H9 (cell line): ENCODE results near the gene PTCRA. TPM values are rescaled to one million over a fixed set of nuclear protein-coding genes. Genes with fewer than 3 reads are reported as not detected.
A peak's percentile ranks its signal among the peaks of the same experiment; 100 is the strongest.

Experiments used
- DNase-seq: peaks from one replicate; pipeline ENCODE4 v3.0.0-alpha.2; 2017
- H2AFZ ChIP-seq: one replicate; pipeline ENCODE4 v1.6.1; 2013; ENCODE audit warnings: mild to moderate bottlenecking, low read length, control low read depth, moderate library complexity
- H2AK5ac ChIP-seq: 2 replicates; pipeline ENCODE4 v1.6.1; 2013; ENCODE audit warnings: low read length, control low read depth, mixed read lengths; ENCODE audit not compliant: insufficient read length
- H2BK120ac ChIP-seq: one replicate; pipeline ENCODE4 v1.6.1; 2013; ENCODE audit warnings: low read depth, mild to moderate bottlenecking, low read length, control low read depth, inconsistent platforms; ENCODE audit not compliant: poor library complexity, severe bottlenecking
- H2BK12ac ChIP-seq: 2 replicates; pipeline ENCODE4 v1.6.1; 2013; ENCODE audit warnings: low read length, control low read depth, mixed read lengths, low read depth; ENCODE audit not compliant: insufficient read length
- H2BK15ac ChIP-seq: 2 replicates; pipeline ENCODE4 v1.6.1; 2013; ENCODE audit warnings: low read depth, low read length, control low read depth
- H2BK20ac ChIP-seq: one replicate; pipeline ENCODE4 v1.6.1; 2013; ENCODE audit warnings: low read depth, mild to moderate bottlenecking, low read length, control low read depth, inconsistent platforms; ENCODE audit not compliant: poor library complexity, severe bottlenecking
- H2BK5ac ChIP-seq: 2 replicates; pipeline ENCODE4 v1.6.1; 2013; ENCODE audit warnings: low read length, control low read depth, mixed read lengths; ENCODE audit not compliant: insufficient read length
- H3K14ac ChIP-seq: 2 replicates; pipeline ENCODE4 v1.6.1; 2013; ENCODE audit warnings: low read length, control low read depth; ENCODE audit not compliant: insufficient read depth
- H3K18ac ChIP-seq: 2 replicates; pipeline ENCODE4 v1.6.1; 2013; ENCODE audit warnings: low read depth, mild to moderate bottlenecking, mixed read lengths, low read length, control low read depth; ENCODE audit not compliant: insufficient read length
- H3K23ac ChIP-seq: 2 replicates; pipeline ENCODE4 v1.6.1; 2013; ENCODE audit warnings: low read length, control low read depth, mixed read lengths, low read depth; ENCODE audit not compliant: insufficient read length
- H3K23me2 ChIP-seq: 2 replicates; pipeline ENCODE4 v1.6.1; 2013; ENCODE audit warnings: low read depth, mild to moderate bottlenecking, mixed read lengths, low read length, control low read depth; ENCODE audit not compliant: insufficient read length, poor library complexity, severe bottlenecking
- H3K27ac ChIP-seq: 2 replicates; pipeline ENCODE4 v1.5.1; 2013; ENCODE audit warnings: low read length, control low read depth, mixed read lengths, low read depth; ENCODE audit not compliant: insufficient read length
- H3K27me3 ChIP-seq: 2 replicates; pipeline ENCODE4 v1.6.1; 2013; ENCODE audit warnings: low read length, control low read depth, inconsistent platforms; ENCODE audit not compliant: insufficient read depth
- H3K4ac ChIP-seq: 2 replicates; pipeline ENCODE4 v1.6.1; 2013; ENCODE audit warnings: low read depth, mild to moderate bottlenecking, control low read depth, inconsistent platforms, low read length, moderate library complexity
- H3K4me1 ChIP-seq: 2 replicates; pipeline ENCODE4 v1.6.1; 2013; ENCODE audit warnings: low read length, control low read depth, inconsistent platforms; ENCODE audit not compliant: insufficient read depth
- H3K4me2 ChIP-seq: 2 replicates; pipeline ENCODE4 v1.6.1; 2013; ENCODE audit warnings: low read length, control low read depth, mixed read lengths; ENCODE audit not compliant: insufficient read length, insufficient read depth
- H3K56ac ChIP-seq: 2 replicates; pipeline ENCODE4 v1.6.1; 2013; ENCODE audit warnings: low read depth, mild to moderate bottlenecking, mixed read lengths, low read length, control low read depth; ENCODE audit not compliant: insufficient read length
- H3K79me1 ChIP-seq: 2 replicates; pipeline ENCODE4 v1.6.1; 2013; ENCODE audit warnings: low read depth, mild to moderate bottlenecking, moderate library complexity, low read length, control low read depth, inconsistent platforms; ENCODE audit not compliant: insufficient read depth, poor library complexity, severe bottlenecking
- H3K79me2 ChIP-seq: 2 replicates; pipeline ENCODE4 v1.6.1; 2013; ENCODE audit warnings: low read length, control low read depth, inconsistent platforms; ENCODE audit not compliant: insufficient read depth
- H3K9ac ChIP-seq: 2 replicates; pipeline ENCODE4 v1.6.1; 2013; ENCODE audit warnings: low read length, control low read depth, mixed read lengths; ENCODE audit not compliant: insufficient read length; ENCODE audit errors: extremely low read depth
- H3K9me3 ChIP-seq: one replicate; pipeline ENCODE4 v1.6.1; 2013; ENCODE audit warnings: low read depth, low read length, inconsistent platforms; ENCODE audit not compliant: control insufficient read depth
- H3T11ph ChIP-seq: one replicate; pipeline ENCODE4 v1.6.1; 2013; ENCODE audit warnings: mild to moderate bottlenecking, low read length, control low read depth, inconsistent platforms
- H4K20me1 ChIP-seq: one replicate; pipeline ENCODE4 v1.6.1; 2013; ENCODE audit not compliant: control insufficient read depth, insufficient read length, insufficient read depth
- H4K5ac ChIP-seq: 2 replicates; pipeline ENCODE4 v1.6.1; 2013; ENCODE audit warnings: low read depth, mild to moderate bottlenecking, mixed read lengths, low read length, control low read depth; ENCODE audit not compliant: insufficient read length
- H4K8ac ChIP-seq: replicated peaks from 2 replicates; pipeline ENCODE4 v1.6.1; 2013; ENCODE audit warnings: low read length, control low read depth, mixed read lengths, low read depth; ENCODE audit not compliant: insufficient read length
- H4K91ac ChIP-seq: 2 replicates; pipeline ENCODE4 v1.6.1; 2013; ENCODE audit warnings: low read depth, mild to moderate bottlenecking, moderate library complexity, mixed read lengths, low read length, control low read depth; ENCODE audit not compliant: insufficient read length
- H3K27ac Mint-ChIP-seq, 3 experiments: 2 replicates in 2 of 3; 3 replicates in 1 of 3; pipeline ENCODE4 v1.8.0; 2020 to 2021; ENCODE audit warnings: mixed read lengths in 3 of 3, mild to moderate bottlenecking in 1 of 3, moderate library complexity in 1 of 3
- H3K27me3 Mint-ChIP-seq: 2 replicates; pipeline ENCODE4 v1.8.0; 2021; ENCODE audit warnings: low read depth, mild to moderate bottlenecking, moderate library complexity, mixed read lengths
- H3K36me3 Mint-ChIP-seq, 3 experiments: 2 replicates in 2 of 3; 3 replicates in 1 of 3; pipeline ENCODE4 v1.8.0; 2020 to 2021; ENCODE audit warnings: low read depth in 3 of 3, mixed read lengths in 3 of 3; ENCODE audit not compliant: insufficient read depth in 1 of 3
- H3K4me1 Mint-ChIP-seq, 2 experiments: 2 replicates each; pipeline ENCODE4 v1.8.0; 2020; ENCODE audit warnings: mixed read lengths in 2 of 2
- H3K4me3 Mint-ChIP-seq, 2 experiments: 2 replicates in 1 of 2; 3 replicates in 1 of 2; pipeline ENCODE4 v1.8.0; 2020 to 2021; ENCODE audit warnings: mild to moderate bottlenecking in 2 of 2, mixed read lengths in 2 of 2, moderate library complexity in 1 of 2
- H3K9me3 Mint-ChIP-seq, 2 experiments: 2 replicates in 1 of 2; 3 replicates in 1 of 2; pipeline ENCODE4 v1.8.0; 2020; ENCODE audit warnings: mild to moderate bottlenecking in 2 of 2, mixed read lengths in 2 of 2, moderate library complexity in 1 of 2
- WGBS: extraction: QIAGEN DNeasy Blood & Tissue Kit; methylation state at CpG from one replicate; pipeline ENCODE4 v1.1.7; 2013; ENCODE audit warnings: missing lambda C conversion rate, low lambda C conversion rate, mixed read lengths; ENCODE audit not compliant: insufficient read length; ENCODE audit errors: extremely low coverage; 5-methylcytosine and 5-hydroxymethylcytosine counted together
- total RNA-seq: library from RNA; stranded (reverse); gene quantifications from 2 replicates; pipeline ENCODE4 v1.2.1, GENCODE V29; 2021
- TF ChIP-seq, protein P1 (sequence below): fragments of 200-600 bp; sonication (generic); conservative IDR thresholded peaks from 3 replicates; pipeline ENCODE4 v1.8.0; 2021; ENCODE audit warnings: antibody characterized with exemption, mild to moderate bottlenecking

The PTCRA gene
- total RNA-seq, 1 experiment from 2014 or later: not detected

DNA sequence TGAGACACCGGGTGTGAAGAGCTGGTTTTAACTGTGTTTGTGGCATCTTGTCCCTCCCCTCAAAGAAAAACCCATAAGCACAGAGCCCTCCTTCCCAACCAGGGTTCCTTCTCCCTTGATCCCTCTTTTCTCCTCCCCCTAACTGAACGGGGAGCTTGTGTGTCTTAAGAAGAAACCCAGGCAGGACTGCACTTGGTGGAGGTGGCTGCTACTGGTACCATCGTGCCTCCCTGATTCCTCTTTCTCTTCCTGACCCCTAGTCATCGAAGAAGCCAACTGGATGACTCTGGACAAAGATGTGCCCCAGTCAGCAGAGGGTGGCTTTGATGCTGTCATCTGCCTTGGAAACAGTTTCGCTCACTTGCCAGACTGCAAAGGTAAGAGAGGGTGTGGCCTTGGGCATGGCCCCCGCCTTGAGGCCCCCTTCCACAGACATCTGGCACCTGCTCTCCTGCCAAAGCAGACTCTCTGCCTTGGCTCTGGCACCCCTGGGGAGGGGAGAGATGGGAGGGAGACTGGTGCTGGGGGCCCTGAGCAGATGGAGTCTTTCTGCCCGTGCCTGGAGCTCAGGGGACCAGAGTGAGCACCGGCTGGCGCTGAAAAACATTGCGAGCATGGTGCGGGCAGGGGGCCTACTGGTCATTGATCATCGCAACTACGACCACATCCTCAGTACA, 46.8 kb downstream of the PTCRA start:
- Histone ChIP-seq H3K23ac (no peak overlapping the region), H3T11ph (no peak overlapping the region), H3K9ac (no peak overlapping the region), H4K8ac (no peak overlapping the region), H3K79me2 (no peaks in the 10 kb centered on the region), H3K4me2 (no peak overlapping the region), H4K5ac (no peak overlapping the region), H3K4me1 (no peaks in the 10 kb centered on the region), H2AK5ac (no peak overlapping the region), H2BK20ac (no peak overlapping the region), H4K91ac (no peak overlapping the region), H2BK12ac (no peak overlapping the region), H3K23me2 (peaks cover 10% of the 10 kb centered on the region), H2AFZ (no peak overlapping the region), H3K14ac (no peak overlapping the region), H2BK120ac (no peak overlapping the region), H3K27me3 (peaks cover 6% of the 10 kb centered on the region; the same call in 1 of the 2 replicates), H3K27ac (no peak overlapping the region), H3K79me1 (no peaks in the 10 kb centered on the region), H2BK5ac (no peak overlapping the region), H3K18ac (no peak overlapping the region), H3K56ac (no peak overlapping the region), H3K4ac (no peak overlapping the region), H4K20me1 (no peaks in the 10 kb centered on the region), H3K9me3 (no peaks in the 10 kb centered on the region), H2BK15ac (no peak overlapping the region)
- Mint-ChIP-seq H3K27me3 (peaks cover 36% of the 10 kb centered on the region), H3K36me3 (peaks cover 0 to 33% (median 13%) of the 10 kb centered on the region in 3 experiments; a peak in 5 of 7 replicates), H3K9me3 (0 out of 5 replicates have a peak, but pooled peaks cover 0 to 2% of the 10 kb centered on the region in 2 experiments), H3K27ac (no peak overlapping the region), H3K4me3 (0 out of 5 replicates have a peak overlapping the region, but pooled peaks of 1 of the 2 experiments have one; percentile 62), H3K4me1 (peaks cover 12% of the 10 kb centered on the region in 2 experiments)
- no CpG with 5 or more reads among the region's 13 CpGs for WGBS
- TF ChIP-seq, protein P1, sequence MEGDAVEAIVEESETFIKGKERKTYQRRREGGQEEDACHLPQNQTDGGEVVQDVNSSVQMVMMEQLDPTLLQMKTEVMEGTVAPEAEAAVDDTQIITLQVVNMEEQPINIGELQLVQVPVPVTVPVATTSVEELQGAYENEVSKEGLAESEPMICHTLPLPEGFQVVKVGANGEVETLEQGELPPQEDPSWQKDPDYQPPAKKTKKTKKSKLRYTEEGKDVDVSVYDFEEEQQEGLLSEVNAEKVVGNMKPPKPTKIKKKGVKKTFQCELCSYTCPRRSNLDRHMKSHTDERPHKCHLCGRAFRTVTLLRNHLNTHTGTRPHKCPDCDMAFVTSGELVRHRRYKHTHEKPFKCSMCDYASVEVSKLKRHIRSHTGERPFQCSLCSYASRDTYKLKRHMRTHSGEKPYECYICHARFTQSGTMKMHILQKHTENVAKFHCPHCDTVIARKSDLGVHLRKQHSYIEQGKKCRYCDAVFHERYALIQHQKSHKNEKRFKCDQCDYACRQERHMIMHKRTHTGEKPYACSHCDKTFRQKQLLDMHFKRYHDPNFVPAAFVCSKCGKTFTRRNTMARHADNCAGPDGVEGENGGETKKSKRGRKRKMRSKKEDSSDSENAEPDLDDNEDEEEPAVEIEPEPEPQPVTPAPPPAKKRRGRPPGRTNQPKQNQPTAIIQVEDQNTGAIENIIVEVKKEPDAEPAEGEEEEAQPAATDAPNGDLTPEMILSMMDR: no peak
- DNase-seq: no peak
